CD8-positive, alpha-beta memory T cell (primary cell): ENCODE measurements around the gene TTC3. TPM values are rescaled to one million over a fixed set of nuclear protein-coding genes. Genes with fewer than 3 reads are reported as not detected.
"Not testable (repeated sequence)": the region's sequence is repeated elsewhere in the genome, so short reads cannot be mapped to it uniquely, and the experiment has no call there.

ENCODE experiments used
- CTCF ChIA-PET: fragments of 350-600 bp; sonication (Branson Sonifier 250); formaldehyde crosslinking; loops from one replicate; lab custom pipeline; 2021; ENCODE audit warnings: antibody characterized with exemption; lab: Charles Lee
- POLR2A ChIA-PET: fragments of 350-600 bp; sonication (Branson Sonifier 250); formaldehyde crosslinking; loops from one replicate; lab custom pipeline; 2021; ENCODE audit warnings: antibody characterized with exemption; lab: Charles Lee
- DNase-seq, 5 donors: peaks; one replicate each; pipeline versions ENCODE4 v3.0.0 to v3.0.0-alpha.2; 2020 to 2022; ENCODE audit warnings: mixed read lengths in 1 of 5
- H3K27ac ChIP-seq: one replicate; pipeline ENCODE4 v1.7.0; 2013; ENCODE audit warnings: low read depth, mild to moderate bottlenecking, low read length, moderate library complexity
- H3K27me3 ChIP-seq: 2 replicates; pipeline ENCODE4 v1.7.0; 2013; ENCODE audit warnings: low read length, mild to moderate bottlenecking; ENCODE audit not compliant: insufficient read depth, poor library complexity, severe bottlenecking
- H3K36me3 ChIP-seq: 2 replicates; pipeline ENCODE4 v1.7.0; 2013; ENCODE audit warnings: mild to moderate bottlenecking, low read length, moderate library complexity; ENCODE audit not compliant: insufficient read depth
- H3K4me1 ChIP-seq: 2 replicates; pipeline ENCODE4 v1.7.0; 2013; ENCODE audit warnings: mild to moderate bottlenecking, low read length, moderate library complexity; ENCODE audit not compliant: insufficient read depth
- H3K4me3 ChIP-seq: 2 replicates; pipeline ENCODE4 v1.7.0; 2013; ENCODE audit warnings: mild to moderate bottlenecking, low read length
- H3K9me3 ChIP-seq: 2 replicates; pipeline ENCODE4 v1.7.0; 2013; ENCODE audit warnings: mild to moderate bottlenecking, low read length
- H3K27ac Mint-ChIP-seq, 8 donors: one replicate each; pipeline ENCODE4 v1.8.0; 2020 to 2021; ENCODE audit warnings: mixed read lengths in 8 of 8, mild to moderate bottlenecking in 6 of 8, inconsistent platforms in 3 of 8, moderate library complexity in 3 of 8
- H3K27me3 Mint-ChIP-seq, 2 donors: one replicate each; pipeline ENCODE4 v1.8.0; 2020 to 2021; ENCODE audit warnings: mixed read lengths in 2 of 2, mild to moderate bottlenecking in 1 of 2, moderate library complexity in 1 of 2
- H3K36me3 Mint-ChIP-seq, 3 donors: one replicate each; pipeline ENCODE4 v1.8.0; 2020 to 2021; ENCODE audit warnings: mixed read lengths in 3 of 3, inconsistent platforms in 1 of 3, mild to moderate bottlenecking in 1 of 3
- H3K4me1 Mint-ChIP-seq, 3 donors: one replicate each; pipeline ENCODE4 v1.8.0; 2020 to 2021; ENCODE audit warnings: mixed read lengths in 3 of 3, inconsistent platforms in 1 of 3, mild to moderate bottlenecking in 1 of 3
- H3K4me3 Mint-ChIP-seq, 7 donors: one replicate each; pipeline ENCODE4 v1.8.0; 2020 to 2021; ENCODE audit warnings: mixed read lengths in 7 of 7, mild to moderate bottlenecking in 6 of 7, moderate library complexity in 4 of 7, inconsistent platforms in 2 of 7
- H3K9me3 Mint-ChIP-seq, 5 donors: one replicate each; pipeline ENCODE4 v1.8.0; 2020 to 2022; ENCODE audit warnings: mixed read lengths in 5 of 5, mild to moderate bottlenecking in 3 of 5, moderate library complexity in 2 of 5, inconsistent platforms in 1 of 5
- polyA plus RNA-seq: library from polyadenylated mRNA; unstranded; fragments of 300-500 nt; fragmentation: Illumina TruSeq; gene quantifications from one replicate; pipeline ENCODE4 v1.2.3, GENCODE V29; 2021
- total RNA-seq, 2 experiments: library from RNA; stranded (reverse); gene quantifications; one replicate each; pipeline ENCODE4 v1.2.3, GENCODE V29; 2021

Gene TTC3
- total and polyA plus RNA-seq, 3 experiments from 2014 or later: 53.0 to 108 (median 54.5) TPM

- peaks cover 0 to 11% (median 5%) of the 10 kb centered on the region in 3 donors for H3K4me1 Mint-ChIP-seq
Measured at GRCh38 chr21:37210799-37211198, 137.7 kb downstream of the TTC3 start.

GRCh38 chr21:37214952-37215351 lies 141.9 kb downstream of the TTC3 start:
- POLR2A ChIA-PET: no interaction called here
- no peaks in the 10 kb centered on the region for H3K9me3 Mint-ChIP-seq

More at GRCh38 chr21:37210799-37211198, 137.7 kb downstream of the TTC3 start:
- POLR2A ChIA-PET: no interaction called here
- H3K27me3 ChIP-seq: no peaks in the 10 kb centered on the region
- H3K4me1 ChIP-seq: no peaks in the 10 kb centered on the region
- no peak for DNase-seq
- H3K9me3 Mint-ChIP-seq: no peaks in the 10 kb centered on the region
- H3K27me3 Mint-ChIP-seq: no peaks in the 10 kb centered on the region
- CTCF ChIA-PET: no interaction called here
- no peak overlapping the region for H3K27ac Mint-ChIP-seq
- no peak overlapping the region for H3K4me3 ChIP-seq
- no peak overlapping the region for H3K4me3 Mint-ChIP-seq
- H3K9me3 ChIP-seq: no peaks in the 10 kb centered on the region
- peaks cover 0 to 4% (median 0%) of the 10 kb centered on the region in 3 donors for H3K36me3 Mint-ChIP-seq
- no peaks in the 10 kb centered on the region for H3K36me3 ChIP-seq
- H3K27ac ChIP-seq: no peak overlapping the region

GRCh38 chr21:37219761-37220432 lies 146.8 kb downstream of the TTC3 start:
- H3K4me3 Mint-ChIP-seq: peak overlapping the region; percentile 87 to 98 (median 94)
- H3K4me3 ChIP-seq: peak overlapping the region; percentile 71
- H3K9me3 Mint-ChIP-seq: no peaks in the 10 kb centered on the region
- peak in 2 of 5 donors; percentile 37 to 57 for DNase-seq
- H3K9me3 ChIP-seq: no peaks in the 10 kb centered on the region
- no peaks in the 10 kb centered on the region for H3K36me3 ChIP-seq
- H3K4me1 Mint-ChIP-seq: peaks cover 37 to 47% (median 47%) of the 10 kb centered on the region in 3 donors
- ChIA-PET CTCF (interaction anchor here (0.8 to 1.2 kb wide), 3 partner anchors 9 to 50 kb away, joined by 3 to 4 read pairs (median 4); no protein-coding TSS in a partner anchor), POLR2A (interaction anchor here (1.9 kb wide), 1 partner anchor 47 kb away, joined by 5 read pairs; the partner anchor contains the start of gene VPS26C)
- H3K36me3 Mint-ChIP-seq: peaks cover 0 to 23% (median 3%) of the 10 kb centered on the region in 3 donors
- peak overlapping the region; percentile 78 for H3K27ac ChIP-seq
- no peaks in the 10 kb centered on the region for H3K27me3 Mint-ChIP-seq
- H3K27ac Mint-ChIP-seq: peak overlapping the region; percentile 86 to 98 (median 95)
- no peaks in the 10 kb centered on the region for H3K27me3 ChIP-seq
- H3K4me1 ChIP-seq: peaks cover 28% of the 10 kb centered on the region

More at GRCh38 chr21:37214952-37215351, 141.9 kb downstream of the TTC3 start:
- Histone ChIP-seq H3K4me3 (no peak overlapping the region), H3K27me3 (no peaks in the 10 kb centered on the region), H3K27ac (no peak overlapping the region), H3K9me3 (no peaks in the 10 kb centered on the region), H3K4me1 (peaks cover 3% of the 10 kb centered on the region), H3K36me3 (no peaks in the 10 kb centered on the region)
- Mint-ChIP-seq H3K4me3 (no peak overlapping the region), H3K36me3 (peaks cover 0 to 4% (median 0%) of the 10 kb centered on the region in 3 donors), H3K27ac (no peak overlapping the region), H3K4me1 (peaks cover 7% of the 10 kb centered on the region in 3 donors), H3K27me3 (no peaks in the 10 kb centered on the region)
- CTCF ChIA-PET: no interaction called here
- DNase-seq: no peak

- H3K4me1 Mint-ChIP-seq: peaks cover 43 to 54% (median 53%) of the 10 kb centered on the region in 3 donors
- Histone ChIP-seq H3K4me1 (peaks cover 34% of the 10 kb centered on the region), H3K4me3 (peak overlapping the region; percentile 71), H3K27ac (peak overlapping the region; percentile 78), H3K36me3 (no peaks in the 10 kb centered on the region), H3K9me3 (no peaks in the 10 kb centered on the region), H3K27me3 (no peaks in the 10 kb centered on the region)
- ChIA-PET POLR2A (interaction anchor here (0.9 to 1.9 kb wide), 2 partner anchors 47 to 343 kb away, joined by 4 to 5 read pairs; partner anchors contain the start of gene VPS26C), CTCF (interaction anchor here (0.7 to 1.2 kb wide), 6 partner anchors 9 to 390 kb away, joined by 3 to 5 read pairs (median 4); no protein-coding TSS in a partner anchor)
- H3K4me3 Mint-ChIP-seq: peak overlapping the region; percentile 87 to 98 (median 94)
- peak overlapping the region; percentile 86 to 98 (median 95) for H3K27ac Mint-ChIP-seq
- peak in 3 of 5 donors; percentile 24 to 47 (median 38) for DNase-seq
- peaks cover 0 to 27% (median 3%) of the 10 kb centered on the region in 3 donors for H3K36me3 Mint-ChIP-seq
- no peaks in the 10 kb centered on the region for H3K9me3 Mint-ChIP-seq
- H3K27me3 Mint-ChIP-seq: no peaks in the 10 kb centered on the region
Measured at GRCh38 chr21:37220433-37220980, 147.5 kb downstream of the TTC3 start.

- Mint-ChIP-seq H3K9me3 (no peaks in the 10 kb centered on the region), H3K4me3 (peak overlapping the region; percentile 87 to 98 (median 94)), H3K27ac (peak overlapping the region; percentile 86 to 98 (median 95)), H3K27me3 (no peaks in the 10 kb centered on the region), H3K36me3 (peaks cover 0 to 33% (median 3%) of the 10 kb centered on the region in 3 donors), H3K4me1 (peaks cover 49 to 60% (median 59%) of the 10 kb centered on the region in 3 donors)
- H3K4me1 ChIP-seq: peaks cover 41% of the 10 kb centered on the region
- H3K9me3 ChIP-seq: no peaks in the 10 kb centered on the region
- H3K27me3 ChIP-seq: no peaks in the 10 kb centered on the region
- ChIA-PET CTCF (interaction anchor here (0.7 to 1.2 kb wide), 4 partner anchors 8 to 390 kb away, joined by 3 to 5 read pairs (median 3); no protein-coding TSS in a partner anchor), POLR2A (interaction anchor here (0.6 to 1.9 kb wide), 3 partner anchors 13 to 343 kb away, joined by 3 to 5 read pairs (median 4); partner anchors contain the start of gene VPS26C)
- no peaks in the 10 kb centered on the region for H3K36me3 ChIP-seq
- peak overlapping the region; percentile 78 for H3K27ac ChIP-seq
- peak overlapping the region; percentile 71 for H3K4me3 ChIP-seq
- DNase-seq: peak; percentile 88 to 95 (median 91)
Measured at GRCh38 chr21:37220981-37221664, 148.1 kb downstream of the TTC3 start.

- H3K4me3 ChIP-seq, DNase-seq, H3K27me3 Mint-ChIP-seq, H3K27ac ChIP-seq, H3K36me3 ChIP-seq, CTCF ChIA-PET, H3K27me3 ChIP-seq, H3K9me3 Mint-ChIP-seq, POLR2A ChIA-PET, H3K9me3 ChIP-seq: not testable (repeated sequence)
- H3K4me1 Mint-ChIP-seq: peaks cover 53 to 70% (median 69%) of the 10 kb centered on the region in 3 donors
- H3K27ac Mint-ChIP-seq: peak overlapping the region in 5 of 8 donors; percentile 3 to 88 (median 29)
- H3K4me1 ChIP-seq: peaks cover 42% of the 10 kb centered on the region
- H3K36me3 Mint-ChIP-seq: peaks cover 0 to 43% (median 4%) of the 10 kb centered on the region in 3 donors
- H3K4me3 Mint-ChIP-seq: peak overlapping the region in 5 of 7 donors; percentile 18 to 44 (median 41)
Measured at GRCh38 chr21:37222248-37222647, 149.2 kb downstream of the TTC3 start.

GRCh38 chr21:37223804-37224345 lies 150.8 kb downstream of the TTC3 start:
- Mint-ChIP-seq H3K27me3 (no peaks in the 10 kb centered on the region), H3K4me3 (peak overlapping the region in 5 of 7 donors; percentile 6 to 36 (median 15)), H3K36me3 (peaks cover 0 to 59% (median 9%) of the 10 kb centered on the region in 3 donors), H3K27ac (peak overlapping the region in 7 of 8 donors; percentile 48 to 98 (median 92)), H3K9me3 (no peaks in the 10 kb centered on the region), H3K4me1 (peaks cover 50 to 70% (median 69%) of the 10 kb centered on the region in 3 donors)
- no peak for DNase-seq
- Histone ChIP-seq H3K4me3 (no peak overlapping the region), H3K27ac (no peak overlapping the region), H3K27me3 (no peaks in the 10 kb centered on the region), H3K9me3 (no peaks in the 10 kb centered on the region), H3K36me3 (no peaks in the 10 kb centered on the region), H3K4me1 (peaks cover 42% of the 10 kb centered on the region)
- CTCF ChIA-PET: no interaction called here
- POLR2A ChIA-PET: no interaction called here
